Right forelimb (tissue), 1 donor: ENCODE results near the gene NXPH2.

Experiments used
- DNase-seq: peaks from one replicate; pipeline ENCODE4 v3.0.0-alpha.2; 2018

Gene NXPH2

DNA sequence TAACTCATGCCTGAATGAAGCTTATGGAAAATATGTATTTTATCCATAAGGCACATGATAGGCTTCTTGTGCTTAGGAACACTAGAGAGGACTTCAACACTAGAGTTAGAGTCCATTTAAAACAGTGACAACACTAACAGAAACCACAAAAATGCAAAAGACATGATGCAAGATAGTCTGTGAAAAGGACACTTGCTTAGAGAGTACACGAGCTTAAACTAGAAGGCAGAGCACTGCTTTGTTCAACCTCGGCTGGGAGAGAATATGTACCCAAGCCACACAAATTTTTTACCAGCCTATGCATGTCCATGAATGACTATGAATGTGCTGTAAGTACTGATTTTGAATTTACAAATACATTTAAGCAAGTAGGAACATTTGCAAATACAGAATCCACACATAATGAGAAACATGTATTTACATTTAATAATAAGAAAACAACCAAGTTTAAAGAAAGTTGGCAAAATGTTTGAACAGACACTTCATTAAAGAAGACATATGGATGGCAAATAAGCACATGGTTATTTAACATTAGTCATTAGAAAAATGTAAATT lies 148.0 kb downstream of the NXPH2 start:
- DNase-seq = no peak

DNA sequence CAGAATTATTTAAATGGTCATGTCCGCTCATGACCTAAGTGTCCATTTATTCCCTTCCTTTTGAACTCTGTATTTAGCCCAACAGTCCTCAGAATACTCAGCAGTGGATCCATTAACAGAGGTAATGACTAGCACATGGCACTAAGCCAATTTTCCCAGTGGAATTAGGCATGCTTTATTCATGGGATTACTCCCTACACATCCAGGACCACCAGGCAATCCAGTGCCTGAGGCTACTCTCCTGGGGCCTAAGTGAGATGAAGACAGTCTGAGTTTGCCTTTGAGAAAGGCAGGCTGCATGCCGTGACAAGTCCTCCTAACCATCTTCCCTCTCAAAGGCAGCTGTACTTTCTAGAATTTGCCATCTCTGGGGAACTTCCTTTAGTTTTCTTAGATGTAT lies 150.0 kb downstream of the NXPH2 start:
- no peak for DNase-seq

GRCh38 chr2:138626148-138626547 lies 154.0 kb downstream of the NXPH2 start:
- DNase-seq = no peak

DNA sequence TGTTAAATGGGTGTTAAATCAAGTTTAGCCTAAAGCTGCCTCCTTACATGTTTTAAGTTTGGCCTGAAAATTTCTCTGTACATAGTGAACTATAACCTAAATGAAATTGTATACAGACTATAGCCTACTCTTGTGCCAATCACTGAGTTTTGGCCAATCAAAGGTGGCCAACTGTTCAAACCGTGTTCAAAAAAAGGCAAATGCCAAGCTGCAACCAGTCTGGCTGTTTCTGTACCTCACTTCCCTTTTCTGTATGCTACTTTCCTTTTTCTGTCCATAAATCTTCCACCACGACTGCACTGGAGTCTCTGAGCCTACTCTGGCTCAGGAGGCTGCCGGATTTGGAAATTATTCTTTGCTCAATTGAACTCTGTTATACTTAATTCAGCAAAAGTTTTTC lies 157.6 kb downstream of the NXPH2 start:
- no peak for DNase-seq

GRCh38 chr2:138621139-138621538 lies 159.1 kb downstream of the NXPH2 start:
- DNase-seq = no peak

GRCh38 chr2:138620431-138620830 lies 159.8 kb downstream of the NXPH2 start:
- no peak for DNase-seq
